SW 1271 (cell line): ENCODE results near the gene TMED6.
"Not testable (repeated sequence)": the region's sequence is repeated elsewhere in the genome, so short reads cannot be mapped to it uniquely, and the experiment has no call there.

Source experiments
- DNase-seq, 2 experiments: peaks; one replicate each; lab custom pipeline; 2025; lab: John Stamatoyannopoulos, UW

Gene TMED6

GRCh38 chr16:69360070-69360469 is 8.5 kb upstream of the TMED6 start:
- DNase-seq = not testable (repeated sequence)

GRCh38 chr16:69350536-69351133 is 951 bp downstream of the TMED6 start:
- DNase-seq = no peak

- no peak for DNase-seq
Measured at GRCh38 chr16:69349536-69349935, 2.0 kb downstream of the TMED6 start.

GRCh38 chr16:69348222-69348621 is 3.4 kb downstream of the TMED6 start:
- no peak for DNase-seq

GRCh38 chr16:69346683-69347082 is 4.9 kb downstream of the TMED6 start:
- no peak for DNase-seq

- no peak for DNase-seq
Measured at GRCh38 chr16:69345923-69346322, 5.7 kb downstream of the TMED6 start.

- DNase-seq = no peak
Measured at GRCh38 chr16:69344171-69344570, 7.4 kb downstream of the TMED6 start.

GRCh38 chr16:69340095-69340644 is 11.4 kb downstream of the TMED6 start:
- no peak for DNase-seq

- peak; percentile 94 to 99 for DNase-seq
Measured at GRCh38 chr16:69339289-69340094, 12.1 kb downstream of the TMED6 start, which contains the start of the genes COG8 and NIP7. COG8 (minus strand) TSS chr16:69339564; CDS start chr16:69339552, 12 bp downstream. NIP7 (plus strand) TSS chr16:69339772; CDS start chr16:69339830, 58 bp downstream.

GRCh38 chr16:69338557-69339288 is 12.9 kb downstream of the TMED6 start:
- no peak for DNase-seq

GRCh38 chr16:69334696-69335095 is 16.9 kb downstream of the TMED6 start:
- no peak for DNase-seq

GRCh38 chr16:69330286-69331109 is 21.1 kb downstream of the TMED6 start, which contains the start of gene PDF:
PDF (minus strand) TSS chr16:69330588; CDS start chr16:69330570, 18 bp downstream.
- DNase-seq = peak; percentile 72 to 86

GRCh38 chr16:69329369-69330285 is 22.0 kb downstream of the TMED6 start:
- DNase-seq = no peak

GRCh38 chr16:69328854-69329316 is 22.7 kb downstream of the TMED6 start:
- peak in 1 of 2 experiments; percentile 55 for DNase-seq

GRCh38 chr16:69327585-69328310 is 23.8 kb downstream of the TMED6 start:
- no peak for DNase-seq

- DNase-seq = no peak
Measured at GRCh38 chr16:69326172-69326873, 25.3 kb downstream of the TMED6 start.

- DNase-seq = no peak
Measured at GRCh38 chr16:69325784-69326171, 25.8 kb downstream of the TMED6 start.

GRCh38 chr16:69324585-69325253 is 26.9 kb downstream of the TMED6 start:
- DNase-seq = no peak
